ENCODE measurements around the gene ZNF507. TPM values are rescaled to one million over a fixed set of nuclear protein-coding genes. Genes with fewer than 3 reads are reported as not detected.
"Not testable (repeated sequence)": the region's sequence is repeated elsewhere in the genome, so short reads cannot be mapped to it uniquely, and the experiment has no call there.

ZNF507 gene
- total RNA-seq, 1 donor from 2014 or later: 33.1 TPM

DNA sequence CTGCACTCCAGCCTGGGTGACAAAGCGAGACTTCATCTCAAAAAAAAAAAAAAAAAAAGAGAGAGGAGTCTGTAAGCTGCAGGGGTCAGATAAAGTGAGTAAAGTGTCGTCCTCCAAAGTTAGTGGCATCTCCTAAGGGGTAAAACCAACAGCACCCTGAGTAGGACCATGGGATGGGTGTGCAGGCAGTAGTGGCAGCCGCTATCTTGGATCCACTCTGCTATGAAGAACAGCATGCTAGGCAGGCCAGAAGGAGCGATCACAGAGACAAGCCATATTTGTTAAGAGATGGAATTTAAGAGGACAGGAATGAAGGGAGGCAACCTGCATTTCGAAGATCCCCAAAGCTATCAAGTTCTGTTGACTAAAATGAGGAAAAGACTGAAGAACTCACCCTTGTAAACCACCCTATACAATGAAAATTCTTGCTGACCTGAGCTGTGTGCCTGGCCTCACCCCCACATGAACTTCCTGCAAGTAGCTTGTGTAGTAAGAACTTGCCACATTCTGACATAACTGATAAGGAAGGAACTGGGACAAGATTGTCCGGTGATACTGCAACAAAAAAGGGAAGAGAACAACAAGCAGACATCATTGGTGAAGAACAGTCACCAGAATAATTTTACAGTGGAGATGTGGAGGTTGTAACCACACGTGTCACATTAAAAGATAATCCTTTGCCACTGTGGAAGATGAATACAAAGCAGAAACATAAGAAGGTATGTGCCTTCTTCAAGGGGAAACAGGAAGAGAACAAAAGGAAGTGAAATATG lies 76.4 kb downstream of the ZNF507 start:
- Mint-ChIP-seq H3K36me3 (ENCODE audit: low read depth) (peaks cover 5% of the 10 kb centered on the region), H3K27ac (no peak overlapping the region), H3K4me1 (peaks cover 9% of the 10 kb centered on the region), H3K9me3 (peaks cover 6% of the 10 kb centered on the region), H3K27me3 (no peaks in the 10 kb centered on the region), H3K4me3 (no peak overlapping the region)
- intact Hi-C loops (cut with micrococcal nuclease): no loop called here
- no peak for DNase-seq

DNA sequence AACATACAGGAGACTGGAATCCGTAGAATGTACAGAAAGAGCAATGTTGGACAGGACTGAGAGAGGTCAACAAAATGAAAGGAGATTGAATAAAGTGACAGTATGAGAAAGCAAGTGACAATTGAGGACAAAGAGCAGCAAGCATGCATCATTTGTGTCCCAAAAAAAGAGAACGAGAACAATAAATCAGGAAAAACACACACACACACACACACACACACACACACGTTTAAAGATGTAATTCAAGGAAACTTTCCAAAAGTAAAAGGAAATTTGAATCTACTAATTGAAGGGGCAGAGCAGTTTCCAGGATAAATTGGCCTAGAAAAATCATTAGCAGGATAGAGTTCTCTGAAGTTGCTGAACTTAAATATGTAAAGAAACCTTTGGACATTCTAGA lies 77.0 kb downstream of the ZNF507 start:
- peaks cover 6% of the 10 kb centered on the region for H3K9me3 Mint-ChIP-seq
- H3K4me1 Mint-ChIP-seq: peaks cover 9% of the 10 kb centered on the region
- no peaks in the 10 kb centered on the region for H3K27me3 Mint-ChIP-seq
- intact Hi-C loops (cut with micrococcal nuclease): no loop called here
- no peak overlapping the region for H3K4me3 Mint-ChIP-seq
- DNase-seq: no peak
- H3K27ac Mint-ChIP-seq: no peak overlapping the region
- H3K36me3 Mint-ChIP-seq (ENCODE audit: low read depth): peaks cover 4% of the 10 kb centered on the region

DNA sequence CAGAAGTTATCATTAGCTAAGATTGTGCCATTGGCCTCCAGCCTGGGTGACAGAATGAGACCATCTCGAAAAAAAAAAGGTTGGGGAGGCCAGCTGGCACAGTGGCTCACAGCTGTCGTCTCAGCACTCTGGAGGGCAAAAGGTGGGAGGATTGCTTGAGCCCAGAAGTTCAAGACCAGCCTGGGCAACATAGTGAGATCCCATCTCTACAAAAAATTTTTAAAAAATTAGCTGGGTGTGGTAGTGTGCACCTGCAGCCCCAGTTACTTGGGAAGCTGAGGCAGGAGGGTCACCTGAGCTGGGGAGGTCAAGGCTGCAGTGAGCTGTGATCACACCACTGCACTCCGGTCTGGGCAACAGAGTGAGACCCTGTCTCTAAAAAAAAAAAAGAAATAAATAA lies 78.5 kb downstream of the ZNF507 start:
- H3K9me3 Mint-ChIP-seq; DNase-seq; H3K4me1 Mint-ChIP-seq; H3K27me3 Mint-ChIP-seq; H3K27ac Mint-ChIP-seq; H3K36me3 Mint-ChIP-seq (ENCODE audit: low read depth); H3K4me3 Mint-ChIP-seq; intact Hi-C loops (cut with micrococcal nuclease): not testable (repeated sequence)

DNA sequence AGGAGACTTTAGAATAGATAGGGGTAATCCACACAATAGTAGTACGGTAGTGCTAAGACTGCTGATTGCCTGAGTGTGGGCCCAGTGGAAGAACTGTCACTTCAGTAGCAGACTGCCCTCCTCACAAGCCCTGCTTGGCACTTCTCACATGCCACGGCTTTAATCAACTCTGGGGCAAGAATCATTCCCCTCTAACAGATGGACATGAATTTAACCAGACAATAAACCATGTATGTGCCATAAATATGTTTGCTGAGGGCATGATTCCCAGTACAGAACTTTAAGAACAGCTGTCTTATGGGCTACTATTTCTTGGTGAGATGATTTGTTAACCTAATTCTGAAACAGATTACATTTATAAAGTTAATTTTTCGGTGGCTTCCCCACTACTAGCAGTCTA lies 82.1 kb downstream of the ZNF507 start:
- DNase-seq: no peak
- Mint-ChIP-seq H3K27me3 (no peaks in the 10 kb centered on the region), H3K4me3 (no peak overlapping the region), H3K27ac (no peak overlapping the region), H3K36me3 (ENCODE audit: low read depth) (no peaks in the 10 kb centered on the region), H3K4me1 (no peaks in the 10 kb centered on the region), H3K9me3 (no peaks in the 10 kb centered on the region)
- intact Hi-C loops (cut with micrococcal nuclease): no loop called here

DNA sequence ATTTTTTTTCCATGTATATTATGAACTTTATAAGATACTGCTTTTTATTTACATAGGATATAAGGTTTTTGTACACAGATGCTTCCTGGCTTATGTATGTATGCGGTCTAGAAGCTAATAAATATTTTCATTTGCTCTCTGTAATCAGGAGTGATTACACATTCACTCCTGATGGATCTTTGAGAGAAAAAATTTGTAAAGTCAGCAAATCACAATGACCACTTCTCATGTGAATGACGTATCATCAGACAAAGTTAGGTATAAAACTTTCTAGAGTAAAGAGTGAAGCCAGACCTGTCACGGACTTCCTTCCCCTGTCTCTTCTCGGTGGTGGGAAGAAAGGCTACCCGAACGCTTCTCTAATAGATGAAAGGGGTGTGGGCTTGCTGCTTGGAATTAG lies 91.3 kb downstream of the ZNF507 start:
- intact Hi-C loops (cut with micrococcal nuclease): no loop called here
- H3K27ac Mint-ChIP-seq: no peak overlapping the region
- H3K36me3 Mint-ChIP-seq (ENCODE audit: low read depth): no peaks in the 10 kb centered on the region
- H3K4me3 Mint-ChIP-seq: no peak overlapping the region
- DNase-seq: no peak
- H3K4me1 Mint-ChIP-seq: no peaks in the 10 kb centered on the region
- no peaks in the 10 kb centered on the region for H3K27me3 Mint-ChIP-seq
- no peaks in the 10 kb centered on the region for H3K9me3 Mint-ChIP-seq

DNA sequence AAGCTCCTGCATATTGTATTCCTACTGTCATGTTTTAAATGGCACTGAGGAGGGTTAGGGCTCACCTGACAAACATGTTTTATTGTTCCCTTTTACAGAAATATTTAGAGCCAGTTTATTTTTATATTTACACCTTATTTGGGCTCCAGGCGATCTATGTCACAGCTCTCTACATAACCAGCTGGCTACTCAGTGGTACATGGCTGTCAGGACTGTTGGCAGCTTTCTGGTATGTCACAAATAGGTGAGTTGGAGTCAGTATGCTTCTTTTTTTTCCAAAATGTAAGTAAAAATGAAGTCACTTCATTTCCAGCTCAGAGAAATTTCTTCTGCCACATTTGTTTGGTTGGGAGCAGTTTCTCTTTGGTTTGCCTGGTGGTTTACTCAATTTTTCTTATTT lies 91.7 kb downstream of the ZNF507 start:
- Mint-ChIP-seq H3K4me3 (no peak overlapping the region), H3K4me1 (no peaks in the 10 kb centered on the region), H3K9me3 (no peaks in the 10 kb centered on the region), H3K27ac (no peak overlapping the region), H3K27me3 (no peaks in the 10 kb centered on the region), H3K36me3 (ENCODE audit: low read depth) (no peaks in the 10 kb centered on the region)
- no peak for DNase-seq
- intact Hi-C loops (cut with micrococcal nuclease): no loop called here

Other genes starting within 250 kb of the ZNF507 start
- gene DPY19L3, start 60.2 kb downstream of the ZNF507 start, total RNA-seq: 19.1 and 19.5 TPM in 2 replicates
- 213 and 231 TPM in 2 replicates for gene PDCD5, start 235.6 kb downstream of the ZNF507 start, total RNA-seq